OCI-LY7 (cell line): ENCODE measurements around the gene NDUFAF2. TPM values are rescaled to one million over a fixed set of nuclear protein-coding genes. Genes with fewer than 3 reads are reported as not detected.

Experiments
- BruUV-seq: library from RNA; stranded (reverse); fragments of 400-500 nt; replicated peaks from 2 replicates; lab custom pipeline; 2021; lab: Mats Ljungman, UMichigan
- CTCF ChIA-PET: fragments of 300-600 bp; sonication (Branson Sonifier 250); formaldehyde crosslinking; loops from one replicate; lab custom pipeline; 2022; ENCODE audit warnings: antibody characterized with exemption; ENCODE audit not compliant: unreplicated experiment; lab: Charles Lee
- POLR2A ChIA-PET: fragments of 300-600 bp; sonication (Branson Sonifier 250); formaldehyde crosslinking; loops from one replicate; lab custom pipeline; 2022; ENCODE audit warnings: antibody characterized with exemption; lab: Charles Lee
- DNase-seq: peaks from one replicate; pipeline ENCODE4 v3.0.0-alpha.2; 2015; ENCODE audit warnings: low spot score
- H2AFZ ChIP-seq: fragments of 200-600 bp; sonication (generic), shearing (Covaris generic); 2 replicates; pipeline ENCODE4 v1.6.1; 2014; ENCODE audit warnings: mild to moderate bottlenecking, antibody characterized with exemption, low read length, moderate library complexity
- H3K27ac ChIP-seq: fragments of 200-600 bp; sonication (generic); 2 replicates; pipeline ENCODE4 v1.5.1; 2014; ENCODE audit warnings: mixed run types, low read depth, mild to moderate bottlenecking, moderate library complexity, low read length, inconsistent platforms; ENCODE audit not compliant: poor library complexity, severe bottlenecking
- H3K36me3 ChIP-seq: fragments of 200-600 bp; sonication (generic); 2 replicates; pipeline ENCODE4 v1.6.1; 2014; ENCODE audit warnings: mild to moderate bottlenecking, antibody characterized with exemption, low read length, moderate library complexity, mixed read lengths; ENCODE audit not compliant: insufficient read depth
- H3K4me1 ChIP-seq: fragments of 200-600 bp; sonication (generic); 2 replicates; pipeline ENCODE4 v1.5.1; 2014; ENCODE audit warnings: mild to moderate bottlenecking, low read length; ENCODE audit not compliant: insufficient read depth, poor library complexity, severe bottlenecking
- H3K4me2 ChIP-seq: fragments of 200-600 bp; sonication (generic); 2 replicates; pipeline ENCODE4 v1.6.1; 2014; ENCODE audit warnings: mild to moderate bottlenecking, low read length
- H3K4me3 ChIP-seq: fragments of 200-600 bp; sonication (generic); 2 replicates; pipeline ENCODE4 v1.5.1; 2014; ENCODE audit warnings: mild to moderate bottlenecking, low read depth, low read length; ENCODE audit not compliant: poor library complexity, severe bottlenecking
- H3K79me2 ChIP-seq: fragments of 200-600 bp; sonication (generic); 2 replicates; pipeline ENCODE4 v1.6.1; 2016; ENCODE audit warnings: low read depth, mild to moderate bottlenecking, low read length, moderate library complexity, mixed read lengths; ENCODE audit not compliant: insufficient read depth
- H3K9me2 ChIP-seq: fragments of 200-600 bp; sonication (generic); 2 replicates; pipeline ENCODE4 v1.6.1; 2016; ENCODE audit warnings: mild to moderate bottlenecking, low read length, mixed read lengths; ENCODE audit not compliant: insufficient read depth
- H3K9me3 ChIP-seq: fragments of 200-600 bp; sonication (generic); 2 replicates; pipeline ENCODE4 v1.6.1; 2014; ENCODE audit warnings: mild to moderate bottlenecking, mixed run types, low read length, mixed read lengths
- H4K20me1 ChIP-seq: fragments of 200-600 bp; sonication (generic); 2 replicates; pipeline ENCODE4 v1.6.1; 2014; ENCODE audit warnings: mild to moderate bottlenecking, antibody characterized with exemption, low read length, moderate library complexity, mixed read lengths; ENCODE audit not compliant: insufficient read depth
- CTCF ChIP-seq: fragments of 200-600 bp; sonication (generic); conservative IDR thresholded peaks from 2 replicates; pipeline ENCODE4 v1.5.1; 2014; ENCODE audit warnings: mild to moderate bottlenecking, antibody characterized with exemption, low read length, moderate library complexity, mixed read lengths
- EZH2phosphoT487 ChIP-seq: fragments of 200-600 bp; sonication (generic); IDR thresholded peaks from 2 replicates; pipeline ENCODE4 v1.6.1; 2018; ENCODE audit warnings: low read depth, borderline replicate concordance, mild to moderate bottlenecking, mixed run types, antibody characterized with exemption, low read length, moderate library complexity, mixed read lengths
- intact Hi-C: fragments of 100-400 bp; cut with micrococcal nuclease; formaldehyde crosslinking; loops from one replicate; pipeline ENCODE4 v1.10.0; 2022; ENCODE audit not compliant: unreplicated experiment
- total RNA-seq, 2 experiments: library from RNA; depleted of rRNA in 1 of 2; stranded (reverse); fragments of >200 nt in 1 of 2; shearing (Covaris generic) in 1 of 2; gene quantifications; 2 replicates each; pipeline ENCODE4 v1.2.3, GENCODE V29; 2014 to 2022

Gene NDUFAF2
- total RNA-seq, 2 experiments from 2014 or later, result 20.8 to 36.8 TPM

GRCh38 chr5:61120534-61120933 is 175.5 kb downstream of the NDUFAF2 start:
- BruUV-seq, result no TSS peak
- ChIA-PET POLR2A (no interaction called here), CTCF (no interaction called here)
- no peak for DNase-seq
- intact Hi-C loops, result no loop called here
- Histone ChIP-seq H3K79me2 (no peaks in the 10 kb centered on the region), H3K4me1 (no peaks in the 10 kb centered on the region), H3K9me3 (no peaks in the 10 kb centered on the region), H3K4me2 (no peak overlapping the region), H3K9me2 (no peaks in the 10 kb centered on the region), H3K36me3 (no peaks in the 10 kb centered on the region), H3K4me3 (no peak overlapping the region), H2AFZ (no peak overlapping the region), H3K27ac (no peak overlapping the region), H4K20me1 (no peaks in the 10 kb centered on the region)
- no peak for TF ChIP-seq EZH2phosphoT487
- TF ChIP-seq CTCF, result no peak

GRCh38 chr5:61123145-61123544 is 178.1 kb downstream of the NDUFAF2 start:
- Histone ChIP-seq H3K4me2 (no peak overlapping the region), H3K4me3 (no peak overlapping the region), H3K27ac (no peak overlapping the region), H3K36me3 (no peaks in the 10 kb centered on the region), H2AFZ (no peak overlapping the region), H3K9me3 (0 out of 2 replicates have a peak, but pooled peaks cover 4% of the 10 kb centered on the region), H3K9me2 (no peaks in the 10 kb centered on the region), H3K4me1 (no peaks in the 10 kb centered on the region), H3K79me2 (no peaks in the 10 kb centered on the region), H4K20me1 (no peaks in the 10 kb centered on the region)
- intact Hi-C loops, result no loop called here
- BruUV-seq, result no TSS peak
- no peak for DNase-seq
- TF ChIP-seq CTCF (no peak), EZH2phosphoT487 (no peak)
- ChIA-PET POLR2A (interaction anchor here (0.6 kb wide), 1 partner anchor 1579 kb away, joined by 3 read pairs; no protein-coding TSS in a partner anchor), CTCF (no interaction called here)

GRCh38 chr5:61130289-61130688 is 185.3 kb downstream of the NDUFAF2 start:
- Histone ChIP-seq H2AFZ (no peak overlapping the region), H3K4me2 (no peak overlapping the region), H3K79me2 (no peaks in the 10 kb centered on the region), H3K9me3 (0 out of 2 replicates have a peak, but pooled peaks cover 4% of the 10 kb centered on the region), H3K4me3 (no peak overlapping the region), H3K9me2 (no peaks in the 10 kb centered on the region), H3K4me1 (no peaks in the 10 kb centered on the region), H3K36me3 (no peaks in the 10 kb centered on the region), H3K27ac (no peak overlapping the region), H4K20me1 (no peaks in the 10 kb centered on the region)
- CTCF ChIA-PET, result no interaction called here
- TF ChIP-seq CTCF, result no peak
- TF ChIP-seq EZH2phosphoT487, result no peak
- intact Hi-C loops, result no loop called here
- DNase-seq, result no peak
- BruUV-seq, result no TSS peak
- POLR2A ChIA-PET, result no interaction called here
